ENCODE data around the gene VKORC1. TPM values are rescaled to one million over a fixed set of nuclear protein-coding genes. Genes with fewer than 3 reads are reported as not detected.
A peak's percentile ranks its signal among the peaks of the same experiment; 100 is the strongest.

The VKORC1 gene
- total RNA-seq, 1 donor from 2014 or later, result 123 TPM

DNA sequence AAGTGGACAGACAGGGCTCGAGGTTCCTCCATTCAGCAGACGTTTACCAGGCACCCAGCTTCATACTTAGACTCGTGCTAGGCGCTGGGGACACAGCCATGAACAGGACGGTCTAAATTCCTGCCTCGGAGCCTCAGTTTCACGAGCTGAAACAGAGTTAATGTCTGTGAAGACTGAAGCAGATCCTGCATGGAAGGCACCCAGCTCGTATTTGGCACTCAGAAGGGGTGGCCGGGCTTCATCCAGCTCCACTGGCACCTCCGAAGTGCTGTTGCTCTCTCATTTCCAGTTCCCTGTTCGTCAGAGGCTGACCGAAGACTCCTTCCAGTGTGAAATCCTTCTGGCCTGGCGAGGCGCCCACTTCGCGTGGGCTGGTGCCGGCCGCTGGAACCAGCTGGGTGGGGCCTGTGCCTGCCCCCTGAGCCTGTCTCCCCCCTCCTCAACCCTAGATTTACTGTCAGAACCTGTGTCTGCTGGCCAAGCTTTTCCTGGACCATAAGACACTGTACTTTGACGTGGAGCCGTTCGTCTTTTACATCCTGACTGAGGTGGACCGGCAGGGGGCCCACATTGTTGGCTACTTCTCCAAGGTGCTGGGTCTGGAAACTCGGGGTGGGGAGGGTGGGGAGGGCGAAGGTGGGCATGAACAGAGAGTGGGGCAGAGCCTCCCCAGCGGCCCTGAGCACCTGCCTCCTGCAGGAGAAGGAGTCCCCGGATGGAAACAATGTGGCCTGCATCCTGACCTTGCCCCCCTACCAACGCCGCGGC lies 35.2 kb upstream of the VKORC1 start:
- intact Hi-C loops (cut with DNase I), result no loop called here
- no peak overlapping the region for H3K4me3 ChIP-seq
- H3K9me3 ChIP-seq, result no peaks in the 10 kb centered on the region
- H3K4me1 ChIP-seq, result peaks cover 40% of the 10 kb centered on the region
- no peaks in the 10 kb centered on the region for H3K27me3 ChIP-seq
- no peak for DNase-seq (ENCODE audit: extremely low spot score in 2 of 2)
- TF ChIP-seq POLR2AphosphoS5 (IDR thresholded peaks at IDR 0.05; ENCODE audit: insufficient read depth in 1 of 2, low read depth in 1 of 2) (no peak), POLR2A (IDR thresholded peaks at IDR 0.05) (no peak)
- TF ChIP-seq, protein P1, sequence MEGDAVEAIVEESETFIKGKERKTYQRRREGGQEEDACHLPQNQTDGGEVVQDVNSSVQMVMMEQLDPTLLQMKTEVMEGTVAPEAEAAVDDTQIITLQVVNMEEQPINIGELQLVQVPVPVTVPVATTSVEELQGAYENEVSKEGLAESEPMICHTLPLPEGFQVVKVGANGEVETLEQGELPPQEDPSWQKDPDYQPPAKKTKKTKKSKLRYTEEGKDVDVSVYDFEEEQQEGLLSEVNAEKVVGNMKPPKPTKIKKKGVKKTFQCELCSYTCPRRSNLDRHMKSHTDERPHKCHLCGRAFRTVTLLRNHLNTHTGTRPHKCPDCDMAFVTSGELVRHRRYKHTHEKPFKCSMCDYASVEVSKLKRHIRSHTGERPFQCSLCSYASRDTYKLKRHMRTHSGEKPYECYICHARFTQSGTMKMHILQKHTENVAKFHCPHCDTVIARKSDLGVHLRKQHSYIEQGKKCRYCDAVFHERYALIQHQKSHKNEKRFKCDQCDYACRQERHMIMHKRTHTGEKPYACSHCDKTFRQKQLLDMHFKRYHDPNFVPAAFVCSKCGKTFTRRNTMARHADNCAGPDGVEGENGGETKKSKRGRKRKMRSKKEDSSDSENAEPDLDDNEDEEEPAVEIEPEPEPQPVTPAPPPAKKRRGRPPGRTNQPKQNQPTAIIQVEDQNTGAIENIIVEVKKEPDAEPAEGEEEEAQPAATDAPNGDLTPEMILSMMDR (IDR thresholded peaks at IDR 0.05), result no peak
- H3K27ac ChIP-seq, result peak overlapping the region; percentile 72
- H3K36me3 ChIP-seq, result peaks cover 0 to 37% of the 10 kb centered on the region in 2 donors

DNA sequence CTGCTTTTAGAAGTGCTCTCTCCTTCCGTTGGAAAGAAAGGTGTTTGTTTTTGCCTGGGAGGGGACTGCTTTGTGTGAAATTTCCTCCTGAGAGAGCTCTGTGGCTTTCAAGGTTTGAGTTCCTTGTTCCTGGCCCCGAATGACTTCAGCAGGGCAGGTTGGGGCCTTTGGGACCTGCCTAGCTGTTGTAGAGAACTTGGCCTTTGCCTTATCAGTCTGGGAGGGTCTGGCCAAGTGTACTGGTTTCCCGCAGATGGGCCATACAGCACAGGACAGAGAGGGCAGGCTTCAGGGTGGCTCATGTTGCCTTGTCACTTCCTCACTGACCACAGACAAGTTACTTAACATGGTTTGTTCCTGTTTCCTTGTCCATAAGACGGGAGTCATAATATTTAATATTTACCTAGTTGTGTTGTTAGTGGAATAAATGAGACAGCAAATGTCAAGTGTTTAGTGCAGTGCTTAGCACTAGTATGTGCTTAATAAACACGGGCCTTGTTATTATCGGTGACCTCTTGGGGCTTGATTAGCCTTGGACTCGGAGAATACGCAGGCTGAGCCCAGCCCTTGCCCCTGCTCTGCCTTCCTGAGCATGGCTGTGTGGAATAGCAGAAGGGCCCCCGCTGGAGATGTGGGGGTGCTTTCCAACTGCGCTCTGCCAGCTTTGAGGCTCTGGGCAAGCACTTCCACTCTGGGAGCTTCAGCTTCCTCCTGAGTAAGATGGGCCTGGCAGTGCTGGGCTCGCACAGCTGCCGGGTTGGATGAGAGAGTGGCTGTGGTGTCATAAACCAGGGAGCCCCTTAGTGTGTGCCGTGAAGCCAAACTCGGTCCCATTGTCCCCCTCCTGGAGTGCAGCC lies 34.3 kb upstream of the VKORC1 start:
- no peak for DNase-seq (ENCODE audit: extremely low spot score in 2 of 2)
- no peaks in the 10 kb centered on the region for H3K27me3 ChIP-seq
- H3K4me1 ChIP-seq, result peaks cover 40% of the 10 kb centered on the region
- intact Hi-C loops (cut with DNase I), result no loop called here
- H3K4me3 ChIP-seq, result no peak overlapping the region
- H3K9me3 ChIP-seq, result no peaks in the 10 kb centered on the region
- TF ChIP-seq POLR2AphosphoS5 (IDR thresholded peaks at IDR 0.05; ENCODE audit: insufficient read depth in 1 of 2, low read depth in 1 of 2), result no peak
- TF ChIP-seq, protein P1 (IDR thresholded peaks at IDR 0.05), result no peak
- TF ChIP-seq POLR2A (IDR thresholded peaks at IDR 0.05), result no peak
- H3K27ac ChIP-seq, result peak overlapping the region; percentile 72
- peaks cover 0 to 37% of the 10 kb centered on the region in 2 donors for H3K36me3 ChIP-seq

DNA sequence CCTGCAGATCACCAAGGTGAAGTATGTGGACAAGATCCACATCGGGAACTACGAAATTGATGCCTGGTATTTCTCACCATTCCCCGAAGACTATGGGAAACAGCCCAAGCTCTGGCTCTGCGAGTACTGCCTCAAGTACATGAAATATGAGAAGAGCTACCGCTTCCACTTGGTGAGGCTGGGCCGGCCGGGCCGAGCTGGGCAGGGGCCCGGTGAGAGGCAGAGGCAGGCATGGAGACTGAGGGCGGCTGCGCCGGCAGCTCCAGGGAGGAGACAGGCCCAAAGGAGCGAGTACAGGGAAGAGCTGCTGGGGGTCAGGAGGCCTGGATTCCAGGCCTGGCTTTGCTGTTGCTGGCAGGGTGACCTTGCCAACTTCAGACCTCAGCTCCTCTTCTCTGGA lies 32.6 kb upstream of the VKORC1 start:
- intact Hi-C loops (cut with DNase I), result no loop called here
- no peaks in the 10 kb centered on the region for H3K9me3 ChIP-seq
- no peak for TF ChIP-seq POLR2AphosphoS5 (IDR thresholded peaks at IDR 0.05; ENCODE audit: insufficient read depth in 1 of 2, low read depth in 1 of 2)
- TF ChIP-seq, protein P1 (IDR thresholded peaks at IDR 0.05), result no peak
- TF ChIP-seq POLR2A (IDR thresholded peaks at IDR 0.05), result no peak
- DNase-seq (ENCODE audit: extremely low spot score in 2 of 2), result no peak
- H3K4me3 ChIP-seq, result no peak overlapping the region
- no peak overlapping the region for H3K27ac ChIP-seq
- no peaks in the 10 kb centered on the region for H3K27me3 ChIP-seq
- peaks cover 33% of the 10 kb centered on the region for H3K4me1 ChIP-seq
- H3K36me3 ChIP-seq, result peaks cover 0 to 39% of the 10 kb centered on the region in 2 donors

DNA sequence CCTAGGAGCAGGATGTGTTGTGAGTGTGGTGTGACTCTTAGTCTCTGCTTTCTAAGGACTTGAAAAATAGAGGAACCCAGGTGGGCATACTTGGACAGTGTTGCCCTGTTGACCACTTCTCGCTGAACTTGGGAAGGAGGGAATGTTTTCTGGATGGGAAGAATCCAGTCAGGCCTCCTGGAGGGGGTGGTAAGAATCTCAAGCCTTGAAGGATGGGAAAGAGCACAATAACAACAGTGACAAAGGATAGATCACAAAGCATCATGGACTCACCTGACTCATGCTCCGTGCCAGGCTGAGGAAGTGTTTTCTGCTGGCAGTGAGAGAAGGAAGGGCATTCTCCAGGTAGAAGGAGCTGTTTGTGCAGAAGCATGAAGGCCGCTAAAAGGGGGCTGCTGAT lies 31.2 kb upstream of the VKORC1 start:
- Histone ChIP-seq H3K36me3 (peaks cover 0 to 39% of the 10 kb centered on the region in 2 donors), H3K9me3 (no peaks in the 10 kb centered on the region), H3K4me3 (no peak overlapping the region), H3K27me3 (no peaks in the 10 kb centered on the region), H3K4me1 (peaks cover 23% of the 10 kb centered on the region), H3K27ac (no peak overlapping the region)
- intact Hi-C loops (cut with DNase I), result no loop called here
- TF ChIP-seq POLR2AphosphoS5 (IDR thresholded peaks at IDR 0.05; ENCODE audit: insufficient read depth in 1 of 2, low read depth in 1 of 2) (no peak), POLR2A (IDR thresholded peaks at IDR 0.05) (no peak)
- TF ChIP-seq, protein P1 (IDR thresholded peaks at IDR 0.05), result no peak
- no peak for DNase-seq (ENCODE audit: extremely low spot score in 2 of 2)
